IMR-90 (cell line): ENCODE results near the gene CANT1.

Experiments used
- BHLHE40 ChIP-seq: fragments of 150-350 bp; IDR thresholded peaks from 2 replicates; pipeline ENCODE4 v1.6.1; 2016; ENCODE audit warnings: mild to moderate bottlenecking, low read depth, low read length
- ELK1 ChIP-seq: fragments of 150-350 bp; IDR thresholded peaks from 2 replicates; pipeline ENCODE4 v1.6.1; 2016; ENCODE audit warnings: low read depth, mild to moderate bottlenecking, low read length, moderate library complexity, borderline replicate concordance
- MAFK ChIP-seq: IDR thresholded peaks from 2 replicates; pipeline ENCODE4 v1.6.1; 2012; ENCODE audit warnings: low read depth, low read length, improper control_type of control experiment
- MAZ ChIP-seq: IDR thresholded peaks from 2 replicates; pipeline ENCODE4 v1.6.1; 2012; ENCODE audit warnings: low read depth, mild to moderate bottlenecking, low read length, improper control_type of control experiment, moderate library complexity, borderline replicate concordance
- POLR2A ChIP-seq: IDR thresholded peaks from 2 replicates; pipeline ENCODE4 v1.6.1; 2012; ENCODE audit warnings: mild to moderate bottlenecking, low read depth, low read length
- RAD21 ChIP-seq: IDR thresholded peaks from 2 replicates; pipeline ENCODE4 v1.6.1; 2012; ENCODE audit warnings: low read length, improper control_type of control experiment
- RFX5 ChIP-seq: IDR thresholded peaks from 2 replicates; pipeline ENCODE4 v1.8.0; 2012; ENCODE audit warnings: low read depth, mild to moderate bottlenecking, low read length, moderate library complexity
- SMC3 ChIP-seq: fragments of 150-350 bp; IDR thresholded peaks from 2 replicates; pipeline ENCODE4 v1.6.1; 2016; ENCODE audit warnings: low read depth, mild to moderate bottlenecking, antibody characterized with exemption, low read length, moderate library complexity
- USF2 ChIP-seq: fragments of 150-350 bp; IDR thresholded peaks from 2 replicates; pipeline ENCODE4 v1.6.1; 2017; ENCODE audit warnings: mild to moderate bottlenecking, antibody characterized with exemption, low read length, low read depth
- TF ChIP-seq, protein P1 (sequence below): conservative IDR thresholded peaks from 2 replicates; pipeline ENCODE4 v1.5.1; 2012; ENCODE audit warnings: mild to moderate bottlenecking, low read depth, low read length, improper control_type of control experiment

DNA sequence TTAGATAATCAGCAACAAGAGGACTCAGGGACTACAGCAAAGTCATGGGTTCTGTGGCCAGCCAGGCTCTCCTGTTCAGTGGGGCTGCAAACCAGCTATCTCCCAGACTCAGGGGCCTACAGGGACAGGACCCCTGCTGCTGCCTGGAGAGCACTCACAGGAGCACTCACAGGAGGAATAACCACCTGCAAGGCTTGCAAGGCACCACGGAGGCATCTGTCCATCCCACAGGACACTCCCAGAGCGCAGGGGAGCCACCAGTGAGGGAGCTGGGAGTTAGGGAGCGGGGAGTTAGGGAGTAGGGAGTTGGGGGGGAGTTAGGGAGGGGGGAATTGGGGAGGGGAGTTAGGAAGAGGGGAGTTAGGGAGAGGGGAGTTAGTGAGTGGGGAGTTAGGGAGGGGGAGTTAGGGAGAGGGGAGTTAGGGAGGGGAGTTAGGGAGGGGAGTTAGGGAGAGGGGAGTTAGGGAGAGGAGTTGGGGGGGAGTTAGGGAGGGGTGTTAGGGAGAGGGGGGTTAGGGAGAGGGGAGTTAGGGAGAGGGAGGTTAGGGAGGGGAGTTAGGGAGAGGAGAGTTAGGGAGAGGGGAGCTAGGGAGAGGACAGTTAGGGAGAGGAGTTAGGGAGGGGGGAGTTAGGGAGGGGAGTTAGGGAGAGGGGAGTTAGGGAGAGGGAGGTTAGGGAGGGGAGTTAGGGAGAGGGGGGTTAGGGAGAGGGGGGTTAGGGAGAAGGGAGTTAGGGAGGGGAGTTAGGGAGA, 5.7 kb downstream of the CANT1 start:
- TF ChIP-seq, protein P1, sequence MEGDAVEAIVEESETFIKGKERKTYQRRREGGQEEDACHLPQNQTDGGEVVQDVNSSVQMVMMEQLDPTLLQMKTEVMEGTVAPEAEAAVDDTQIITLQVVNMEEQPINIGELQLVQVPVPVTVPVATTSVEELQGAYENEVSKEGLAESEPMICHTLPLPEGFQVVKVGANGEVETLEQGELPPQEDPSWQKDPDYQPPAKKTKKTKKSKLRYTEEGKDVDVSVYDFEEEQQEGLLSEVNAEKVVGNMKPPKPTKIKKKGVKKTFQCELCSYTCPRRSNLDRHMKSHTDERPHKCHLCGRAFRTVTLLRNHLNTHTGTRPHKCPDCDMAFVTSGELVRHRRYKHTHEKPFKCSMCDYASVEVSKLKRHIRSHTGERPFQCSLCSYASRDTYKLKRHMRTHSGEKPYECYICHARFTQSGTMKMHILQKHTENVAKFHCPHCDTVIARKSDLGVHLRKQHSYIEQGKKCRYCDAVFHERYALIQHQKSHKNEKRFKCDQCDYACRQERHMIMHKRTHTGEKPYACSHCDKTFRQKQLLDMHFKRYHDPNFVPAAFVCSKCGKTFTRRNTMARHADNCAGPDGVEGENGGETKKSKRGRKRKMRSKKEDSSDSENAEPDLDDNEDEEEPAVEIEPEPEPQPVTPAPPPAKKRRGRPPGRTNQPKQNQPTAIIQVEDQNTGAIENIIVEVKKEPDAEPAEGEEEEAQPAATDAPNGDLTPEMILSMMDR, result no peak
- TF ChIP-seq MAZ, result no peak
- no peak for TF ChIP-seq SMC3
- TF ChIP-seq RFX5, result no peak
- no peak for TF ChIP-seq USF2
- no peak for TF ChIP-seq MAFK
- no peak for TF ChIP-seq POLR2A
- TF ChIP-seq RAD21, result no peak
- no peak for TF ChIP-seq BHLHE40
- no peak for TF ChIP-seq ELK1
